ENCODE measurements around the gene NDUFS2. TPM values are rescaled to one million over a fixed set of nuclear protein-coding genes. Genes with fewer than 3 reads are reported as not detected.
A peak's percentile ranks its signal among the peaks of the same experiment; 100 is the strongest.

NDUFS2 gene
- total and polyA plus RNA-seq, 9 of the 15 experiments (the other 6 are each of a cell fraction or from before 2014, with no cell fraction given), result 70.0 to 176 (median 141) TPM

- TF ChIP-seq MLLT1 (IDR thresholded peaks at IDR 0.05), result peak; percentile 34 to 54; a peak in 1 of 4 replicates
- no peak; a peak in 1 of 3 replicates for TF ChIP-seq CBX3 (IDR thresholded peaks at IDR 0.05; ENCODE audit: borderline replicate concordance in 1 of 2, low read length in 2 of 2)
- peak; percentile 65 for TF ChIP-seq FOXP1 (CRISPR knock-in tag; IDR thresholded peaks at IDR 0.05)
- peak; percentile 86; the same call in 1 of the 2 replicates for TF ChIP-seq MYC (IDR thresholded peaks at IDR 0.05; ENCODE audit: low read depth, low read length)
- peak; percentile 71; the same call in 1 of the 2 replicates for TF ChIP-seq MYC (CRISPR knock-in tag; IDR thresholded peaks at IDR 0.05; ENCODE audit: borderline replicate concordance, low read depth)
- TF ChIP-seq HDAC3 (IDR thresholded peaks at IDR 0.05; ENCODE audit: borderline replicate concordance, partially characterized antibody), result peak; percentile 91
- TF ChIP-seq NCOA1 (IDR thresholded peaks at IDR 0.05; ENCODE audit: low read depth), result peak; percentile 89
- TF ChIP-seq ZBTB43 (CRISPR knock-in tag; IDR thresholded peaks at IDR 0.05), result no peak; the same call in 1 of the 2 replicates
- peak; percentile 81; the same call in 1 of the 2 replicates for TF ChIP-seq CREB3L1 (IDR thresholded peaks at IDR 0.05; ENCODE audit: borderline replicate concordance, low read depth)
- TF ChIP-seq TCF7L2 (IDR thresholded peaks at IDR 0.05; ENCODE audit: low read depth, low read length), result no peak
- TF ChIP-seq FIP1L1 (IDR thresholded peaks at IDR 0.05; ENCODE audit: low read depth, low read length, poor library complexity, severe bottlenecking), result no peak
- TF ChIP-seq SRSF1 (IDR thresholded peaks at IDR 0.05; ENCODE audit: low read depth, low read length), result no peak
- no peak for TF ChIP-seq ZNF280A (IDR thresholded peaks at IDR 0.05; ENCODE audit: low read depth, partially characterized antibody)
- TF ChIP-seq RBBP5 (IDR thresholded peaks at IDR 0.05; ENCODE audit: borderline replicate concordance, insufficient read depth, low read length, poor library complexity, severe bottlenecking), result peak; percentile 74
- TF ChIP-seq ZBTB5 (IDR thresholded peaks at IDR 0.05), result no peak
- TF ChIP-seq ADNP (tag; IDR thresholded peaks at IDR 0.05), result no peak
- TF ChIP-seq FOS (IDR thresholded peaks at IDR 0.05; ENCODE audit: extremely low read depth, insufficient read length), result peak; percentile 67
- no peak for TF ChIP-seq LARP7 (IDR thresholded peaks at IDR 0.05)
Measured at GRCh38 chr1:161165742-161166668, 36.2 kb upstream of the NDUFS2 start, which contains the start of gene PPOX (continued).
